HCT116 (cell line): Measurements from ENCODE around the gene AXL. TPM values are rescaled to one million over a fixed set of nuclear protein-coding genes. Genes with fewer than 3 reads are reported as not detected.

Source experiments
- ATAC-seq: fragments of 200-7000 bp; cut with Tn5 transposase; 2 replicates; pipeline ENCODE4 v1.9.1; 2020; ENCODE audit warnings: mild to moderate bottlenecking, moderate library complexity
- BruUV-seq: library from RNA; stranded (reverse); fragments of 400-500 nt; replicated peaks from 2 replicates; lab custom pipeline; 2021; lab: Mats Ljungman, UMichigan
- CTCF ChIA-PET: fragments of 300-600 bp; sonication (Branson Sonifier 250); formaldehyde crosslinking; loops from one replicate; lab custom pipeline; 2021; ENCODE audit warnings: antibody characterized with exemption; lab: Charles Lee
- POLR2A ChIA-PET: fragments of 300-600, 350-600 bp; sonication (Branson Sonifier 250); formaldehyde crosslinking; loops from one replicate; lab custom pipeline; 2021; ENCODE audit warnings: antibody characterized with exemption; lab: Charles Lee
- RAD21 ChIA-PET, 2 experiments: fragments of 300-600 bp; sonication (Branson Sonifier 250); formaldehyde crosslinking; loops; one replicate each; lab custom pipeline; 2023; ENCODE audit warnings: low total read pairs in 2 of 2; ENCODE audit not compliant: uncharacterized antibody in 2 of 2, unreplicated experiment in 2 of 2, low non-redundant PET in 1 of 2; lab: Charles Lee
- DNase-seq: peaks from one replicate; pipeline ENCODE4 v3.0.0-alpha.2; 2010; ENCODE audit warnings: low read depth, low spot score
- H2AFZ ChIP-seq: fragments of 200-600 bp; shearing (Covaris generic), sonication (generic); 2 replicates; pipeline ENCODE4 v1.6.1; 2017; ENCODE audit warnings: low read depth, mixed run types, mixed read lengths, antibody characterized with exemption, low read length; ENCODE audit not compliant: poor library complexity, severe bottlenecking
- H3K27ac ChIP-seq: 2 replicates; pipeline ENCODE4 v1.5.1; 2012; ENCODE audit warnings: low read depth, low read length
- H3K27me3 ChIP-seq: fragments of 200-600 bp; sonication (generic); 2 replicates; pipeline ENCODE4 v1.6.1; 2016; ENCODE audit warnings: mixed run types, low read length, mixed read lengths; ENCODE audit not compliant: insufficient read depth
- H3K36me3 ChIP-seq, 2 experiments: fragments of 200-500 bp in 1 of 2; fragments of 200-600 bp in 1 of 2; sonication (Bioruptor generic) in 1 of 2; sonication (generic) in 1 of 2; 2 replicates each; pipeline versions ENCODE4 v1.5.1 to v1.6.1; 2014 to 2016; ENCODE audit warnings: low read length in 2 of 2, inconsistent platforms in 1 of 2, mixed read lengths in 1 of 2, mixed run types in 1 of 2; ENCODE audit not compliant: insufficient read depth in 2 of 2, control insufficient read depth in 1 of 2
- H3K4me1 ChIP-seq, 2 experiments: fragments of 200-600 bp in 1 of 2; sonication (generic) in 1 of 2; 2 replicates each; pipeline versions ENCODE4 v1.5.1 to v1.6.1; 2012 to 2017; ENCODE audit warnings: low read length in 2 of 2, inconsistent platforms in 1 of 2, mild to moderate bottlenecking in 1 of 2, mixed read lengths in 1 of 2, mixed run types in 1 of 2, moderate library complexity in 1 of 2; ENCODE audit not compliant: insufficient read depth in 2 of 2, control insufficient read depth in 1 of 2
- H3K4me2 ChIP-seq: fragments of 200-600 bp; sonication (generic); 2 replicates; pipeline ENCODE4 v1.6.1; 2017; ENCODE audit warnings: mixed run types, low read length, mixed read lengths
- H3K4me3 ChIP-seq, 2 experiments: fragments of 200-600 bp in 1 of 2; sonication (generic) in 1 of 2; replicated peaks in 1 of 2; 2 replicates each; pipeline ENCODE4 v1.5.1; 2011 to 2016; ENCODE audit warnings: low read length in 2 of 2, control low read depth in 1 of 2, low read depth in 1 of 2, mild to moderate bottlenecking in 1 of 2, mixed read lengths in 1 of 2, mixed run types in 1 of 2
- H3K79me2 ChIP-seq: fragments of 200-600 bp; sonication (generic); 2 replicates; pipeline ENCODE4 v1.6.1; 2017; ENCODE audit warnings: mild to moderate bottlenecking, mixed run types, low read length, moderate library complexity, mixed read lengths; ENCODE audit not compliant: insufficient read depth
- H3K9ac ChIP-seq: fragments of 200-600 bp; sonication (generic); 2 replicates; pipeline ENCODE4 v1.6.1; 2016; ENCODE audit warnings: low read length, mixed read lengths
- H3K9me2 ChIP-seq: fragments of 200-600 bp; sonication (generic), shearing (Covaris generic); 2 replicates; pipeline ENCODE4 v1.6.1; 2017; ENCODE audit warnings: mixed run types, mild to moderate bottlenecking, moderate library complexity; ENCODE audit not compliant: insufficient read depth
- H3K9me3 ChIP-seq, 2 experiments: fragments of 200-500 bp in 1 of 2; fragments of 200-600 bp in 1 of 2; sonication (Bioruptor generic) in 1 of 2; sonication (generic) in 1 of 2; 2 replicates each; pipeline ENCODE4 v1.6.1; 2014 to 2017; ENCODE audit warnings: low read length in 2 of 2, mixed read lengths in 2 of 2, inconsistent platforms in 1 of 2, low read depth in 1 of 2, mild to moderate bottlenecking in 1 of 2, mixed run types in 1 of 2, moderate library complexity in 1 of 2; ENCODE audit not compliant: control insufficient read depth in 1 of 2, insufficient read depth in 1 of 2
- H4K20me1 ChIP-seq: fragments of 200-600 bp; sonication (generic), shearing (Covaris generic); 2 replicates; pipeline ENCODE4 v1.6.1; 2017; ENCODE audit warnings: mixed run types, mild to moderate bottlenecking, moderate library complexity; ENCODE audit not compliant: insufficient read depth
- EZH2 ChIP-seq: fragments of 200-600 bp; sonication (generic); IDR thresholded peaks from 2 replicates; pipeline ENCODE4 v1.6.1; 2017; ENCODE audit warnings: antibody characterized with exemption, mixed run types
- POLR2A ChIP-seq: IDR thresholded peaks from 2 replicates; pipeline ENCODE4 v1.7.0; 2011; ENCODE audit warnings: borderline replicate concordance; ENCODE audit not compliant: insufficient read depth, insufficient read length; ENCODE audit errors: extremely low read depth
- POLR2AphosphoS5 ChIP-seq: IDR thresholded peaks from 2 replicates; pipeline ENCODE4 v1.6.1; 2011; ENCODE audit warnings: mild to moderate bottlenecking, low read depth, low read length, moderate library complexity
- SP1 ChIP-seq: IDR thresholded peaks from 2 replicates; pipeline ENCODE4 v1.6.1; 2012; ENCODE audit warnings: low read depth
- SRF ChIP-seq: IDR thresholded peaks from 2 replicates; pipeline ENCODE4 v1.6.1; 2012; ENCODE audit warnings: low read depth
- TCF7L2 ChIP-seq: IDR thresholded peaks from 2 replicates; pipeline ENCODE4 v1.7.0; 2011; ENCODE audit warnings: borderline replicate concordance, inconsistent platforms; ENCODE audit not compliant: insufficient read depth, insufficient read length; ENCODE audit errors: extremely low read depth
- YY1 ChIP-seq: IDR thresholded peaks from 2 replicates; pipeline ENCODE4 v1.6.1; 2011; ENCODE audit warnings: low read length, low read depth, moderate library complexity, mild to moderate bottlenecking; ENCODE audit not compliant: insufficient replicate concordance; ENCODE audit errors: extremely low read depth
- ZFX ChIP-seq: fragments of 450-650 bp; IDR thresholded peaks from 2 replicates; pipeline ENCODE4 v1.6.1; 2017
- intact Hi-C: fragments of 100-400 bp; cut with micrococcal nuclease; formaldehyde crosslinking; loops from 2 replicates; pipeline ENCODE4 v1.10.0; 2022
- total RNA-seq: library from RNA; stranded (reverse); gene quantifications from one replicate; pipeline ENCODE4 v1.2.1, GENCODE V29; 2021; ENCODE audit not compliant: unreplicated experiment

AXL gene
- total RNA-seq, 1 experiment from 2014 or later, result 47.4 TPM

DNA sequence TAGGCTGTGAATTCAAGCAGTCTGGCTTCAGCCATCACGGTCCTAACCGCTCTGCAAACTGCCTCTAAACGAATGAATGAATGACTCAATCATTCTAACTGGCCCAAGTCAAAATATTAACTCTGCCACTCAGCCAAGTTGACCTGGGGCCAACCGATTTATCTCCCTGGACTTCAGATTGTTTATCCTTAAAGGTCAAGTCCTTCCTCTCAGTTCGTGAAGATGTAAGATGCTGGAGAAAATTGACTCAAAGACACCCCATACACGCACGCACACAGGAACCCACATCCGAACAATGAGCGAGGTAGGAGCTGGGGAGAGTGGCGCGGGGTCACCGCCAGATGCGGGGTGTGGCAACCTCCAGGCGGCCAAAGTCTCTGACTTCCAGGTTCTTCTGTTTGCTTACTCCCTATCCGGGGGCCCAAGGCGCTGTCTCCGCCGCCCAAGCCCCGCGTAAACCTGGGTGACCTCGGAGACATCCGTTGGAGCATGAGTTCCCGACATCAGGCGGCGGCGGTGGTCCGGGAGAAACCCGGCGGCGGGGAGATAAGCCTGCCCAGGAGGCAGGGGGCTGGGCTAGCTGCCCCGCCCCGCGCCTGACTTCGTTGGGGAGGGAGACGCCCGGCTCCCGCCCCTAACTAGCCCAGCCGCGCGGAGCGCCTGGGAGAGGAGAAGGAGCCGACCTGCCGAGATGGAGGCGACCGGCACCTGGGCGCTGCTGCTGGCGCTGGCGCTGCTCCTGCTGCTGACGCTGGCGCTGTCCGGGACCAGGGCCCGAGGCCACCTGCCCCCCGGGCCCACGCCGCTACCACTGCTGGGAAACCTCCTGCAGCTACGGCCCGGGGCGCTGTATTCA lies 26.2 kb upstream of the AXL start, which contains the start of gene CYP2S1 (continued):
- TF ChIP-seq POLR2AphosphoS5, result peak; percentile 93

DNA sequence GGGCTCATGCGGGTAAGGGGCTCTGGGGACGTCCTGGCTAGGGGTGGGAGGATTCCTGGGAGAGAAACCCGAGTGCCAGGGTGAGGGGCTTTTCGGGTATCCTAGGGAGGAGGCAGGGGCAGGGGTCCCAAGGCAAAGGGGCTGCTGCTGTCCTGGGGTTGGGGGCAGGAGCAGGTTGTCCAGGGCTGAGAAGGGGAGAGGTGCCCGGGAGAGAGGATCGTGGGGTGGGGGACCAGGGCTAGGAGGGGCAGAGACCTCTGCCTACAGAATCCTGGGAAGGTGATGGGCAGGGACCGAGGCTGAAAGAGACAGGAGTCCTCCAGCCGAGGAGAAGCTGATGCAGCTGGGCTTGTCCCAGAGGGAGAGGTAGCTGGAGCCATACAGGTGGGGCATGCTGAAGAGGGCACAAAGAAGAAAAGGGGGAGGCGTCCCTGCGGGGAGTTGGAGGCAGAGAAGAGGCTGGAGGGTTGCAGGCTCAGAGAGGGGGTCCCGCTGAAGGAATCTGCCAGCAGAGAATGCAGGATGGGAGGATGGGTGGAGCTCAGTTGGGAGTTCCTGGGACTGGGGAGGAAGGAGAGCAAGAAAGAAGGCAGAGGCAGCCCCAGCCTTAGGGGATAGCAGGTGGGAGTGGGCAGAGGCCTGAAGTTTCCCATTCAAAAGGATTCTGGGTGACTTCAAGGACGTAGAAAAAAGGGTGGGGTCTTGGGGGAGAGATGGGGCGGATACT lies 25.4 kb upstream of the AXL start:
- TF ChIP-seq SRF (no peak), EZH2 (no peak), POLR2A (no peak), TCF7L2 (no peak), POLR2AphosphoS5 (no peak), YY1 (no peak), ZFX (no peak), SP1 (no peak)
- Histone ChIP-seq H3K9ac (peak overlapping the region; percentile 71), H3K4me1 (peaks cover 12 to 23% of the 10 kb centered on the region in 2 experiments), H3K4me3 (peak overlapping the region; percentile 75 to 79), H3K9me3 (no peaks in the 10 kb centered on the region), H3K4me2 (peak overlapping the region; percentile 86), H4K20me1 (no peaks in the 10 kb centered on the region), H3K36me3 (0 out of 4 replicates have a peak, but pooled peaks cover 0 to 3% of the 10 kb centered on the region in 2 experiments), H2AFZ (peak overlapping the region; percentile 86), H3K9me2 (no peaks in the 10 kb centered on the region), H3K27ac (peak overlapping the region; percentile 78), H3K27me3 (no peaks in the 10 kb centered on the region), H3K79me2 (no peaks in the 10 kb centered on the region)
- no TSS peak for BruUV-seq
- ChIA-PET RAD21 (no interaction called here), CTCF (interaction anchor here (0.6 to 3.3 kb wide), 5 partner anchors 10 to 513 kb away, joined by 3 to 17 read pairs (median 3); no protein-coding TSS in a partner anchor), POLR2A (interaction anchor here (0.6 to 1.8 kb wide), 4 partner anchors 9 to 70 kb away, joined by 3 to 8 read pairs (median 6); partner anchors contain the start of gene HNRNPUL1)
- DNase-seq (no peak), ATAC-seq (peak; percentile 33)
- intact Hi-C loops, result no loop called here
